ENCODE measurements around the gene ERO1B.
"Not testable (repeated sequence)": the region's sequence is repeated elsewhere in the genome, so short reads cannot be mapped to it uniquely, and the experiment has no call there.

ERO1B gene

GRCh38 chr1:236320671-236321070 is 38.9 kb upstream of the ERO1B start:
- peak overlapping the region; percentile 86 for H3K27ac ChIP-seq
- no peak for TF ChIP-seq CTCF (conservative IDR thresholded peaks at IDR 0.05)

- peak overlapping the region; percentile 86 for H3K27ac ChIP-seq
- TF ChIP-seq CTCF (conservative IDR thresholded peaks at IDR 0.05) = no peak
Observed at GRCh38 chr1:236320214-236320613, 38.5 kb upstream of the ERO1B start.

- no peak overlapping the region for H3K27ac ChIP-seq
- TF ChIP-seq CTCF (conservative IDR thresholded peaks at IDR 0.05) = no peak
Observed at GRCh38 chr1:236316437-236316836, 34.7 kb upstream of the ERO1B start.

GRCh38 chr1:236315518-236315917 is 33.8 kb upstream of the ERO1B start:
- TF ChIP-seq CTCF (conservative IDR thresholded peaks at IDR 0.05) = no peak
- no peak overlapping the region for H3K27ac ChIP-seq

GRCh38 chr1:236315092-236315491 is 33.3 kb upstream of the ERO1B start:
- no peak for TF ChIP-seq CTCF (conservative IDR thresholded peaks at IDR 0.05)
- no peak overlapping the region for H3K27ac ChIP-seq

GRCh38 chr1:236314050-236314449 is 32.3 kb upstream of the ERO1B start:
- H3K27ac ChIP-seq = not testable (repeated sequence)

GRCh38 chr1:236313427-236313826 is 31.7 kb upstream of the ERO1B start:
- H3K27ac ChIP-seq = no peak overlapping the region
- TF ChIP-seq CTCF (conservative IDR thresholded peaks at IDR 0.05) = no peak

GRCh38 chr1:236311040-236311439 is 29.3 kb upstream of the ERO1B start:
- no peak for TF ChIP-seq CTCF (conservative IDR thresholded peaks at IDR 0.05)

More at GRCh38 chr1:236311040-236311439, 29.3 kb upstream of the ERO1B start:
- H3K27ac ChIP-seq = no peak overlapping the region
